Thyroid gland (tissue), 4 donors: ENCODE data around the gene ZNF746. TPM values are rescaled to one million over a fixed set of nuclear protein-coding genes. Genes with fewer than 3 reads are reported as not detected.

Source experiments
- DNase-seq, 2 donors: peaks; one replicate each; pipeline ENCODE4 v3.0.0-alpha.2; 2019
- H3K27ac ChIP-seq, 3 donors: fragments of 200-600 bp; sonication (generic); 1 replicate in 2 of 3; 2 replicates in 1 of 3; pipeline ENCODE4 v1.5.1; 2016 to 2019; ENCODE audit warnings: mild to moderate bottlenecking in 1 of 3, moderate library complexity in 1 of 3
- H3K27me3 ChIP-seq: fragments of 200-600 bp; sonication (generic); one replicate; pipeline ENCODE4 v1.5.1; 2019
- H3K36me3 ChIP-seq, 2 donors: fragments of 200-600 bp; sonication (generic); one replicate each; pipeline ENCODE4 v1.5.1; 2016 to 2019
- H3K4me1 ChIP-seq, 2 donors: fragments of 200-600 bp; sonication (generic); one replicate each; pipeline ENCODE4 v1.5.1; 2017 to 2019
- H3K4me3 ChIP-seq, 3 donors: fragments of 200-600 bp; sonication (generic); replicated peaks in 1 of 3; 1 replicate in 2 of 3; 2 replicates in 1 of 3; pipeline ENCODE4 v1.5.1; 2016; ENCODE audit warnings: mild to moderate bottlenecking in 1 of 3
- H3K9me3 ChIP-seq: fragments of 200-600 bp; sonication (generic); one replicate; pipeline ENCODE4 v1.5.1; 2017
- POLR2A ChIP-seq, 2 donors: fragments of 450-650 bp; IDR thresholded peaks; one replicate each; pipeline ENCODE4 v1.6.1; 2017; ENCODE audit warnings: antibody characterized with exemption in 2 of 2, mild to moderate bottlenecking in 2 of 2, moderate library complexity in 1 of 2
- WGBS, 2 donors: methylation state at CpG; one replicate each; pipeline ENCODE4 v1.1.5; 2017; 5-methylcytosine and 5-hydroxymethylcytosine counted together
- intact Hi-C: fragments of 100-400 bp; cut with DNase I; formaldehyde crosslinking; loops from one replicate; pipeline ENCODE4 v1.15.1; 2023
- total RNA-seq, 4 donors: library from RNA; depleted of rRNA; stranded (reverse); fragments of >200 nt; gene quantifications; one replicate each; pipeline ENCODE4 v1.2.3, GENCODE V29; 2016
- TF ChIP-seq, protein P1 (sequence below), 6 experiments: fragments of 200-600 bp in 3 of 6; fragments of 450-650 bp in 3 of 6; sonication (generic) in 3 of 6; IDR thresholded peaks; one replicate each; pipeline ENCODE4 v1.5.1; 2016 to 2019; ENCODE audit warnings: antibody characterized with exemption in 6 of 6, mild to moderate bottlenecking in 2 of 6, inconsistent platforms in 1 of 6, moderate library complexity in 1 of 6

ZNF746 gene
- total RNA-seq, 4 donors from 2014 or later, result 19.5 to 27.7 (median 24.0) TPM

- no peaks in the 10 kb centered on the region for H3K36me3 ChIP-seq
- TF ChIP-seq, protein P1, sequence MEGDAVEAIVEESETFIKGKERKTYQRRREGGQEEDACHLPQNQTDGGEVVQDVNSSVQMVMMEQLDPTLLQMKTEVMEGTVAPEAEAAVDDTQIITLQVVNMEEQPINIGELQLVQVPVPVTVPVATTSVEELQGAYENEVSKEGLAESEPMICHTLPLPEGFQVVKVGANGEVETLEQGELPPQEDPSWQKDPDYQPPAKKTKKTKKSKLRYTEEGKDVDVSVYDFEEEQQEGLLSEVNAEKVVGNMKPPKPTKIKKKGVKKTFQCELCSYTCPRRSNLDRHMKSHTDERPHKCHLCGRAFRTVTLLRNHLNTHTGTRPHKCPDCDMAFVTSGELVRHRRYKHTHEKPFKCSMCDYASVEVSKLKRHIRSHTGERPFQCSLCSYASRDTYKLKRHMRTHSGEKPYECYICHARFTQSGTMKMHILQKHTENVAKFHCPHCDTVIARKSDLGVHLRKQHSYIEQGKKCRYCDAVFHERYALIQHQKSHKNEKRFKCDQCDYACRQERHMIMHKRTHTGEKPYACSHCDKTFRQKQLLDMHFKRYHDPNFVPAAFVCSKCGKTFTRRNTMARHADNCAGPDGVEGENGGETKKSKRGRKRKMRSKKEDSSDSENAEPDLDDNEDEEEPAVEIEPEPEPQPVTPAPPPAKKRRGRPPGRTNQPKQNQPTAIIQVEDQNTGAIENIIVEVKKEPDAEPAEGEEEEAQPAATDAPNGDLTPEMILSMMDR (IDR thresholded peaks at IDR 0.05), result no peak
- no peak for TF ChIP-seq POLR2A (IDR thresholded peaks at IDR 0.05)
- DNase-seq, result no peak
- no peak overlapping the region for H3K27ac ChIP-seq
- H3K4me3 ChIP-seq, result no peak overlapping the region
- H3K27me3 ChIP-seq, result no peaks in the 10 kb centered on the region
- peaks cover 5% of the 10 kb centered on the region for H3K9me3 ChIP-seq
- no peaks in the 10 kb centered on the region for H3K4me1 ChIP-seq
- 56 to 64% methylated on average over 4 of the region's 4 CpGs for WGBS, 2 donors
- intact Hi-C loops, result no loop called here
These were observed 31.6 kb upstream of the ZNF746 start for GRCh38 chr7:149529136-149529718.

GRCh38 chr7:149527414-149527813 is 29.8 kb upstream of the ZNF746 start:
- no peak overlapping the region for H3K27ac ChIP-seq
- H3K36me3 ChIP-seq, result no peaks in the 10 kb centered on the region
- intact Hi-C loops, result no loop called here
- no peak overlapping the region for H3K4me3 ChIP-seq
- H3K4me1 ChIP-seq, result no peaks in the 10 kb centered on the region
- no peaks in the 10 kb centered on the region for H3K9me3 ChIP-seq
- DNase-seq, result no peak
- WGBS, 2 donors, result 52 to 68% methylated on average over 1 of the region's 1 CpG
- no peaks in the 10 kb centered on the region for H3K27me3 ChIP-seq
- TF ChIP-seq POLR2A (IDR thresholded peaks at IDR 0.05), result no peak
- TF ChIP-seq, protein P1 (IDR thresholded peaks at IDR 0.05), result no peak

DNA sequence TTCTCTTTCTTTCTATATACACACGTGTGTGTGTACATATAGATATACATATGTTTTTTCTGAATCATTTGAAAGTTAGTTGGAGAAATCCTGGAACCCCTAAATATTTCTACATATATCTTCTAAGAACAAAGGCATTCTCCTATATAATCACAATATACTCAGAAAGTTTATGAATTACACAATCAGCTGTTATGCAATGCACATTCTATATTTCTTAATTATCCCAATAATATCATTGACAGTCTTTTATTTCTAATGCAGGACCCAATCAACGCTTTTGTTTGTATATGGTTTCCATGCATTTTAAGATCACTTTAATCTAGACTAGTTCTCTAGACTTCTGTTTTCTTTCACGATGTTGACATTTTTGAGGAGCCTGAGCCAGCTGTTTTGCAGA is 27.7 kb upstream of the ZNF746 start:
- 72 to 75% methylated on average over 3 of the region's 3 CpGs for WGBS, 2 donors
- intact Hi-C loops, result no loop called here
- H3K36me3 ChIP-seq, result no peaks in the 10 kb centered on the region
- H3K27me3 ChIP-seq, result no peaks in the 10 kb centered on the region
- no peak for DNase-seq
- TF ChIP-seq POLR2A (IDR thresholded peaks at IDR 0.05), result no peak
- TF ChIP-seq, protein P1 (IDR thresholded peaks at IDR 0.05), result no peak
- no peak overlapping the region for H3K27ac ChIP-seq
- no peaks in the 10 kb centered on the region for H3K9me3 ChIP-seq
- no peak overlapping the region for H3K4me3 ChIP-seq
- H3K4me1 ChIP-seq, result no peaks in the 10 kb centered on the region

GRCh38 chr7:149524394-149524793 is 26.8 kb upstream of the ZNF746 start:
- H3K4me3 ChIP-seq, result no peak overlapping the region
- TF ChIP-seq POLR2A (IDR thresholded peaks at IDR 0.05), result no peak
- TF ChIP-seq, protein P1 (IDR thresholded peaks at IDR 0.05), result no peak
- no peak for DNase-seq
- H3K27ac ChIP-seq, result no peak overlapping the region
- no peaks in the 10 kb centered on the region for H3K4me1 ChIP-seq
- no peaks in the 10 kb centered on the region for H3K9me3 ChIP-seq
- no peaks in the 10 kb centered on the region for H3K36me3 ChIP-seq
- intact Hi-C loops, result no loop called here
- H3K27me3 ChIP-seq, result no peaks in the 10 kb centered on the region

- intact Hi-C loops, result no loop called here
- H3K27me3 ChIP-seq, result no peaks in the 10 kb centered on the region
- no peak overlapping the region for H3K27ac ChIP-seq
- DNase-seq, result no peak
- H3K36me3 ChIP-seq, result no peaks in the 10 kb centered on the region
- H3K4me1 ChIP-seq, result no peaks in the 10 kb centered on the region
- TF ChIP-seq, protein P1 (IDR thresholded peaks at IDR 0.05), result no peak
- TF ChIP-seq POLR2A (IDR thresholded peaks at IDR 0.05), result no peak
- no peak overlapping the region for H3K4me3 ChIP-seq
- no peaks in the 10 kb centered on the region for H3K9me3 ChIP-seq
These were observed 12.6 kb upstream of the ZNF746 start for GRCh38 chr7:149510248-149510647.
